SU-DHL-6 (cell line): ENCODE results near the gene ANO2.

ENCODE experiments used
- H2AFZ ChIP-seq: fragments of 200-600 bp; sonication (generic); 2 replicates; pipeline ENCODE4 v1.6.1; 2014; ENCODE audit warnings: low read depth, mild to moderate bottlenecking, moderate library complexity, mixed read lengths, antibody characterized with exemption, low read length; ENCODE audit not compliant: severe bottlenecking
- H3F3A ChIP-seq: fragments of 200-600 bp; shearing (Covaris generic); 2 replicates; pipeline ENCODE4 v1.6.0; 2016; ENCODE audit warnings: antibody characterized with exemption, mild to moderate bottlenecking; ENCODE audit not compliant: insufficient read depth
- H3K27ac ChIP-seq: fragments of 200-600 bp; sonication (generic); 2 replicates; pipeline ENCODE4 v1.5.1; 2016; ENCODE audit warnings: low read depth, mild to moderate bottlenecking, low read length, moderate library complexity, mixed read lengths
- H3K27me3 ChIP-seq: fragments of 200-600 bp; sonication (generic), shearing (Covaris generic); 2 replicates; pipeline ENCODE4 v1.6.0; 2014; ENCODE audit warnings: mild to moderate bottlenecking, low read length
- H3K36me3 ChIP-seq: fragments of 200-600 bp; sonication (generic); 2 replicates; pipeline ENCODE4 v1.6.1; 2014; ENCODE audit warnings: mild to moderate bottlenecking, low read length, mixed read lengths
- H3K4me2 ChIP-seq: fragments of 300-600, 200-600 bp; shearing (Covaris generic), sonication (generic); 2 replicates; pipeline ENCODE4 v1.6.0; 2014; ENCODE audit warnings: low read length, low read depth, mild to moderate bottlenecking; ENCODE audit not compliant: poor library complexity, severe bottlenecking
- H3K4me3 ChIP-seq: fragments of 200-600 bp; sonication (generic); 2 replicates; pipeline ENCODE4 v1.5.1; 2014; ENCODE audit warnings: antibody characterized with exemption, low read length, mild to moderate bottlenecking, mixed read lengths; ENCODE audit not compliant: insufficient read depth, poor library complexity, severe bottlenecking
- H3K79me2 ChIP-seq: fragments of 200-600 bp; sonication (generic); 2 replicates; pipeline ENCODE4 v1.6.1; 2014; ENCODE audit warnings: mild to moderate bottlenecking, low read length, moderate library complexity; ENCODE audit not compliant: insufficient read depth
- H3K9ac ChIP-seq: fragments of 200-600 bp; sonication (generic); 2 replicates; pipeline ENCODE4 v1.7.0; 2014; ENCODE audit warnings: mild to moderate bottlenecking, low read length
- H3K9me2 ChIP-seq: fragments of 200-600 bp; sonication (generic); replicated peaks from 2 replicates; pipeline ENCODE4 v1.6.1; 2014; ENCODE audit warnings: low read length; ENCODE audit not compliant: insufficient read depth
- H3K9me3 ChIP-seq: fragments of 200-600 bp; sonication (generic); 2 replicates; pipeline ENCODE4 v1.6.1; 2014; ENCODE audit warnings: low read length, mixed read lengths; ENCODE audit not compliant: insufficient read depth
- H4K20me1 ChIP-seq: fragments of 200-600 bp; sonication (generic); 2 replicates; pipeline ENCODE4 v1.6.1; 2014; ENCODE audit warnings: low read depth, mild to moderate bottlenecking, antibody characterized with exemption, low read length, moderate library complexity, mixed read lengths
- CTCF ChIP-seq: fragments of 200-600 bp; sonication (generic); IDR thresholded peaks from one replicate; pipeline ENCODE4 v1.5.1; 2017; ENCODE audit warnings: antibody characterized with exemption, mild to moderate bottlenecking, low read length, moderate library complexity; ENCODE audit not compliant: insufficient read depth, poor library complexity, severe bottlenecking
- EZH2phosphoT487 ChIP-seq: fragments of 200-600 bp; sonication (generic), shearing (Covaris generic); conservative IDR thresholded peaks from 2 replicates; pipeline ENCODE4 v1.6.1; 2018; ENCODE audit warnings: mild to moderate bottlenecking, antibody characterized with exemption, low read length, moderate library complexity, mixed read lengths

ANO2 gene

DNA sequence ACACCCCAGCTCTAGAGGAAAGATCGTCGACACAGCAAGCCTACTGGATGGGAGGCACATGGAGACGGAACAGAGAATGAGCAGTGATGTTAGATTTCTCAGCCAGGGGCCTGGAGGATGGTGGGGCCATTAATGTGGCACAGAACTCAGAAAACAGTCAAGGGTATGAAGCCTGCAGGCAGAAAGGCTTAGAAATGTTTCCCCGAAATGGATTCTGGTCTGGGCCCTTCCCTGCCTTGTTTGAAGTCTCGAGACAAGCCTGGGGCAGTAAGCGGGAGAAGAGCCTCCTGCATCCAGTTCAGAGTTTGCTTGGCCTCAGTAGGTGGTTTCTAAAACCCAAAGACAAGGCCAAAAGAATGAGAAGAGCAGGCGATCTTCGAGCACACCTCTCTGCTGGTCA, 354.7 kb downstream of the ANO2 start:
- Histone ChIP-seq H3K9me2 (no peaks in the 10 kb centered on the region), H4K20me1 (no peaks in the 10 kb centered on the region), H3K9ac (no peak overlapping the region), H2AFZ (no peak overlapping the region), H3F3A (no peaks in the 10 kb centered on the region), H3K4me2 (no peak overlapping the region), H3K27ac (no peak overlapping the region), H3K9me3 (no peaks in the 10 kb centered on the region), H3K79me2 (no peaks in the 10 kb centered on the region), H3K4me3 (no peak overlapping the region), H3K27me3 (no peaks in the 10 kb centered on the region), H3K36me3 (no peaks in the 10 kb centered on the region)
- TF ChIP-seq CTCF (no peak), EZH2phosphoT487 (no peak)

- TF ChIP-seq CTCF = no peak
- TF ChIP-seq EZH2phosphoT487 = no peak
- H3K4me3 ChIP-seq = no peak overlapping the region
- no peaks in the 10 kb centered on the region for H4K20me1 ChIP-seq
These were observed 356.0 kb downstream of the ANO2 start for GRCh38 chr12:5589054-5589453.

GRCh38 chr12:5588591-5588990, 356.5 kb downstream of the ANO2 start:
- no peak overlapping the region for H3K27ac ChIP-seq
- H4K20me1 ChIP-seq = no peaks in the 10 kb centered on the region
- TF ChIP-seq CTCF (no peak), EZH2phosphoT487 (no peak)
- no peaks in the 10 kb centered on the region for H3K9me2 ChIP-seq
- H3K36me3 ChIP-seq = no peaks in the 10 kb centered on the region
- no peaks in the 10 kb centered on the region for H3K79me2 ChIP-seq
- no peak overlapping the region for H2AFZ ChIP-seq
- H3K9ac ChIP-seq = no peak overlapping the region
- no peaks in the 10 kb centered on the region for H3K27me3 ChIP-seq
- no peak overlapping the region for H3K4me2 ChIP-seq
- H3F3A ChIP-seq = no peaks in the 10 kb centered on the region
- H3K9me3 ChIP-seq = no peaks in the 10 kb centered on the region
- no peak overlapping the region for H3K4me3 ChIP-seq

More at GRCh38 chr12:5589054-5589453, 356.0 kb downstream of the ANO2 start:
- H3K9me2 ChIP-seq = no peaks in the 10 kb centered on the region
- no peak overlapping the region for H3K4me2 ChIP-seq
- H3K9me3 ChIP-seq = no peaks in the 10 kb centered on the region
- no peaks in the 10 kb centered on the region for H3K27me3 ChIP-seq
- no peak overlapping the region for H3K9ac ChIP-seq
- no peaks in the 10 kb centered on the region for H3K36me3 ChIP-seq
- no peaks in the 10 kb centered on the region for H3K79me2 ChIP-seq
- no peak overlapping the region for H2AFZ ChIP-seq
- H3F3A ChIP-seq = no peaks in the 10 kb centered on the region
- H3K27ac ChIP-seq = no peak overlapping the region

DNA sequence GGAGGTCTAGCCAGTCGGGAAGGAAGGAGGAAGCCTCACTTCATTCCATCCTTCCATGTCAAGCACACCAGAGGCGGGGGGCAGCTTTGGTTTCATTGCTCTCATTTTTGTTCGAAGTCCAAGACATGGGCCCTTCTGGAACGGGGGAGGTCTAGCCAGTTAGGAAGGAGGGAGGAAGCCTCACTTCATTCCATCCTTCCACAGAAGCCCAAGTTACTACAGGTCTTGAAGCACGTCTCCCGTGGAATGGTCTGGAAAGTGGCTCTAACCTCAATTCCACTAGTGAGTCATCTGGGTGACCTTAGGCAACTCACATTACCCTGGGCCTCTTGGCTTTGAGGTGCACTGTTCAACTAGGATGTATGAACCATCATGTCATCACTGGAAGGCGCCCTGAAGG, 356.9 kb downstream of the ANO2 start:
- TF ChIP-seq EZH2phosphoT487 (no peak), CTCF (no peak)
- no peaks in the 10 kb centered on the region for H3K9me2 ChIP-seq
- H3K27ac ChIP-seq = no peak overlapping the region
- H3K9me3 ChIP-seq = no peaks in the 10 kb centered on the region
- no peaks in the 10 kb centered on the region for H4K20me1 ChIP-seq
- H2AFZ ChIP-seq = no peak overlapping the region
- H3K4me3 ChIP-seq = no peak overlapping the region
- H3K4me2 ChIP-seq = no peak overlapping the region
- no peaks in the 10 kb centered on the region for H3F3A ChIP-seq
- H3K36me3 ChIP-seq = no peaks in the 10 kb centered on the region
- H3K27me3 ChIP-seq = no peaks in the 10 kb centered on the region
- H3K79me2 ChIP-seq = no peaks in the 10 kb centered on the region
- no peak overlapping the region for H3K9ac ChIP-seq
